OCI-LY3 (cell line): ENCODE data around the gene MORC3.
"Not testable (repeated sequence)": the region's sequence is repeated elsewhere in the genome, so short reads cannot be mapped to it uniquely, and the experiment has no call there.

ENCODE experiments used
- H2AFZ ChIP-seq: fragments of 200-600, 300-600 bp; shearing (Covaris generic); 2 replicates; pipeline ENCODE4 v1.6.0; 2014; ENCODE audit warnings: antibody characterized with exemption, low read depth, low read length
- H3K27ac ChIP-seq: fragments of 200-600, 300-600 bp; sonication (generic); 2 replicates; pipeline ENCODE4 v1.5.1; 2014; ENCODE audit warnings: mild to moderate bottlenecking, low read length, moderate library complexity, mixed read lengths
- H3K27me3 ChIP-seq: fragments of 200-600, 300-600 bp; sonication (generic); 2 replicates; pipeline ENCODE4 v1.6.1; 2014; ENCODE audit warnings: low read depth, low read length, mixed read lengths
- H3K36me3 ChIP-seq: fragments of 200-600, 300-600 bp; sonication (generic); replicated peaks from 2 replicates; pipeline ENCODE3; 2014; ENCODE audit warnings: low read depth, low read length, mixed read lengths
- H3K4me1 ChIP-seq: fragments of 300-600, 200-600 bp; sonication (generic); 2 replicates; pipeline ENCODE4 v1.6.1; 2014; ENCODE audit warnings: low read length, mixed read lengths
- H3K4me2 ChIP-seq: fragments of 200-600, 300-600 bp; sonication (generic); 2 replicates; pipeline ENCODE4 v1.6.1; 2014; ENCODE audit warnings: low read length, mixed read lengths
- H3K4me3 ChIP-seq: fragments of 300-600, 200-600 bp; sonication (generic); 2 replicates; pipeline ENCODE4 v1.5.1; 2014; ENCODE audit warnings: antibody characterized with exemption, mild to moderate bottlenecking, low read length, moderate library complexity
- H3K79me2 ChIP-seq: fragments of 300-600, 200-600 bp; shearing (Covaris generic); 2 replicates; pipeline ENCODE4 v1.6.1; 2014; ENCODE audit warnings: mild to moderate bottlenecking, low read length, mixed read lengths
- H3K9ac ChIP-seq: fragments of 300-600, 200-600 bp; shearing (Covaris generic); 2 replicates; pipeline ENCODE4 v1.6.0; 2014; ENCODE audit warnings: mild to moderate bottlenecking, low read length, moderate library complexity
- H3K9me3 ChIP-seq: fragments of 200-600, 300-600 bp; shearing (Covaris generic); 2 replicates; pipeline ENCODE4 v1.6.1; 2014; ENCODE audit warnings: low read length, mixed read lengths; ENCODE audit not compliant: insufficient read depth
- H4K20me1 ChIP-seq: fragments of 200-600, 300-600 bp; sonication (generic); 2 replicates; pipeline ENCODE4 v1.6.1; 2016; ENCODE audit warnings: low read length, mixed read lengths; ENCODE audit not compliant: insufficient read depth
- EZH2phosphoT487 ChIP-seq: fragments of 200-600 bp; shearing (Covaris generic); IDR thresholded peaks from 2 replicates; pipeline ENCODE4 v1.6.1; 2018; ENCODE audit warnings: antibody characterized with exemption, mixed run types, low read depth
- TF ChIP-seq, protein P1 (sequence below): fragments of 200-600, 300-600 bp; sonication (generic); IDR thresholded peaks from 2 replicates; pipeline ENCODE4 v1.5.1; 2014; ENCODE audit warnings: antibody characterized with exemption, low read length, low read depth

The MORC3 gene

DNA sequence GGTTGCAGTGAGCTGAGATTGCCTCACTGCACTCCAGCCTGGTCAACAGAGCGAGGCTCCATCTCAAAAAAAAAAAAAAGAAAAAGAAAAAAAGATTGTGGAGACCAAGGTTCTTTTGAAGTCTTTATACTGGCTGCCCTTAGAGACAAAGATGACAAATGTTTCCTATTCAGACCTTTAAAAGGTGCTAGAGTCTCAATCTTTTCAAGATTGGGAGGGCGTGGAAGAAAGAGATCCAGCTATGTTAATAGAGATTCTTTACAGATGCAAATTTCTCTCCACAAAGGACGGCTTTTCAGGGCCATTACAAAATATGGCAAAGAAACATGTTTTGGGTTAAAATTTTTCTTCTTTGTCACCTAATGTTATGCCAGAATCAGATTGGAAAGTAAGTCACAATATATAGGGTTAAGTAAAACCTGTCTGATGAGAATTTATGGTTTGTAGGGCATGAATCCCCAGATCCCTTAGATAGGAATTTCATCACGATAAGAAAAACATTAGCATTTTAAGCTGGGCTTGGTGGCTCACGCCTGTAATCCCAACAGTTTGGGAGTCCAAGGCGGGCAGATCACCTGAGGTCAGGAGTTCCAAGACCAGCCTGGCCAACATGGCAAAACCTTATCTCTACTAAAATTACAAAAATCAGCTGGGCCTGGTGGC is 13.0 kb upstream of the MORC3 start:
- no peak overlapping the region for H3K27ac ChIP-seq
- H3K9ac ChIP-seq, result no peak overlapping the region
- H3K4me1 ChIP-seq, result peaks cover 28% of the 10 kb centered on the region
- H3K9me3 ChIP-seq, result peaks cover 5% of the 10 kb centered on the region; the same call in 1 of the 2 replicates
- H3K36me3 ChIP-seq, result no peaks in the 10 kb centered on the region
- H2AFZ ChIP-seq, result no peak overlapping the region
- H3K4me2 ChIP-seq, result no peak overlapping the region
- H3K27me3 ChIP-seq, result no peaks in the 10 kb centered on the region
- H3K79me2 ChIP-seq, result no peaks in the 10 kb centered on the region
- no peaks in the 10 kb centered on the region for H4K20me1 ChIP-seq
- H3K4me3 ChIP-seq, result no peak overlapping the region
- TF ChIP-seq EZH2phosphoT487, result no peak
- TF ChIP-seq, protein P1, sequence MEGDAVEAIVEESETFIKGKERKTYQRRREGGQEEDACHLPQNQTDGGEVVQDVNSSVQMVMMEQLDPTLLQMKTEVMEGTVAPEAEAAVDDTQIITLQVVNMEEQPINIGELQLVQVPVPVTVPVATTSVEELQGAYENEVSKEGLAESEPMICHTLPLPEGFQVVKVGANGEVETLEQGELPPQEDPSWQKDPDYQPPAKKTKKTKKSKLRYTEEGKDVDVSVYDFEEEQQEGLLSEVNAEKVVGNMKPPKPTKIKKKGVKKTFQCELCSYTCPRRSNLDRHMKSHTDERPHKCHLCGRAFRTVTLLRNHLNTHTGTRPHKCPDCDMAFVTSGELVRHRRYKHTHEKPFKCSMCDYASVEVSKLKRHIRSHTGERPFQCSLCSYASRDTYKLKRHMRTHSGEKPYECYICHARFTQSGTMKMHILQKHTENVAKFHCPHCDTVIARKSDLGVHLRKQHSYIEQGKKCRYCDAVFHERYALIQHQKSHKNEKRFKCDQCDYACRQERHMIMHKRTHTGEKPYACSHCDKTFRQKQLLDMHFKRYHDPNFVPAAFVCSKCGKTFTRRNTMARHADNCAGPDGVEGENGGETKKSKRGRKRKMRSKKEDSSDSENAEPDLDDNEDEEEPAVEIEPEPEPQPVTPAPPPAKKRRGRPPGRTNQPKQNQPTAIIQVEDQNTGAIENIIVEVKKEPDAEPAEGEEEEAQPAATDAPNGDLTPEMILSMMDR, result no peak

DNA sequence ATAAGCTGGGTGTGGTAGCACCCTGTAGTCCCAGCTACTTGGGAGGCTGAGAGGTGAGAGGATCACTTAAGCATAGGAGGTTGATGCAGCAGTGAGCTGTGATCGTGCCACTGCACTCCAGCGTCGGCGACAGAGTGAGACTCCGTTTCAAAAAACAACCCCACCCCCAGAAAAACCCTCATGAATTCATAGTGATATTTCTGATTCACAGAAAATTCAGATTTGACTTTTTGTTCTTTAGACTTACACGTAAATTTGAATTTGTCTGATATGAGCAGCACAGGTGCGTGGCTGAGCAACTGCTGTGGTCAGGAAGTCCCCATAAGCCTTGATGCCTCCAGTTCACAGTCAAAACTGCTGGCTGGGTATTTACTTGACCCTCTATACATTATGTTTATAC is 10.0 kb upstream of the MORC3 start:
- peaks cover 5% of the 10 kb centered on the region; the same call in 1 of the 2 replicates for H3K9me3 ChIP-seq
- H3K4me1 ChIP-seq, result peaks cover 17% of the 10 kb centered on the region
- H3K27me3 ChIP-seq, result no peaks in the 10 kb centered on the region
- H3K79me2 ChIP-seq, result no peaks in the 10 kb centered on the region
- peak overlapping the region; percentile 22; the same call in 1 of the 2 replicates for H2AFZ ChIP-seq
- peak overlapping the region; percentile 7; the same call in 1 of the 2 replicates for H3K9ac ChIP-seq
- TF ChIP-seq, protein P1, result no peak
- TF ChIP-seq EZH2phosphoT487, result no peak
- peak overlapping the region; percentile 55 for H3K4me2 ChIP-seq
- H4K20me1 ChIP-seq, result no peaks in the 10 kb centered on the region
- H3K27ac ChIP-seq, result peak overlapping the region; percentile 85
- H3K36me3 ChIP-seq, result no peaks in the 10 kb centered on the region
- H3K4me3 ChIP-seq, result peak overlapping the region; percentile 63

DNA sequence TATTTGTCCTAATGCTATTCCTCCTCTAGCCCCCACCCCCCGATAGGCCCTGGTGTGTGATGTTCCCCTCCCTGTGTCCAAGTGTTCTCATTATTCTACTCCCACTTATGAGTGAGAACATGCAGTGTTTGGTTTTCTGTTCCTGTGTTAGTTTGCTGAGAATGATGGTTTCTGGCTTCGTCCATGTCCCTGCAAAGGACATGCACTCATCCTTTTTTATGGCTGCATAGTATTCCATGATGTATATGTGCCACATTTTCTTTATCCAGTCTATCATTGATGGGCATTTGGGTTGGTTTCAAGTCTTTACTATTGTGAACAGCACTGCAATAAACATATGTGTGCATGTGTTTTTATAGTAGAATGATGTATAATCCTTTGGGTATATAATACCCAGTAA is 6.6 kb upstream of the MORC3 start:
- not testable (repeated sequence) for H3K4me3 ChIP-seq, H3K27me3 ChIP-seq, H3K9me3 ChIP-seq, H3K79me2 ChIP-seq, H3K36me3 ChIP-seq, H3K9ac ChIP-seq, H2AFZ ChIP-seq, H3K4me2 ChIP-seq, H4K20me1 ChIP-seq, H3K27ac ChIP-seq
- peaks cover 17% of the 10 kb centered on the region for H3K4me1 ChIP-seq

DNA sequence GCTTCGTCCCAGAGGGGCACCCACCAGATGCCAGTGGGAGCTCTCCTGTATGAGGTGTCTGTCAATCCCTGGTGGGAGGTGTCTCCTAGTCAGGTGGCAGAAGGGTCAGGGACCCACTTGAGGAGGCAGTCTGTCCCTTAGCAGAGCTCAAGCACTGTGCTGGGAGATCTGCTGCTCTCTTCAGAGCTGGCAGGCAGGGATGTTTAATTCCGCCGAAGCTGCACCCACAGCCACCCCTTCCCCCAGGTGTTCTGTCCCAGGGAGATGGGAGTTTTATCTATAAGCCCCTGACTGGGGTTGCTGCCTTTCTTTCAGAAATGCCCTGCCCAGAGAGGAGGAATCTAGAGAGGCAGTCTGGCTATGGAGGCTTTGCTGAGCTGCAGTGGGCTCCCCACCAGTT is 4.0 kb upstream of the MORC3 start:
- not testable (repeated sequence) for H3K4me2 ChIP-seq, H3K27me3 ChIP-seq, H3K4me3 ChIP-seq, H4K20me1 ChIP-seq, H3K27ac ChIP-seq, H3K9me3 ChIP-seq, H3K36me3 ChIP-seq, H3K79me2 ChIP-seq, H3K4me1 ChIP-seq, H3K9ac ChIP-seq, H2AFZ ChIP-seq

DNA sequence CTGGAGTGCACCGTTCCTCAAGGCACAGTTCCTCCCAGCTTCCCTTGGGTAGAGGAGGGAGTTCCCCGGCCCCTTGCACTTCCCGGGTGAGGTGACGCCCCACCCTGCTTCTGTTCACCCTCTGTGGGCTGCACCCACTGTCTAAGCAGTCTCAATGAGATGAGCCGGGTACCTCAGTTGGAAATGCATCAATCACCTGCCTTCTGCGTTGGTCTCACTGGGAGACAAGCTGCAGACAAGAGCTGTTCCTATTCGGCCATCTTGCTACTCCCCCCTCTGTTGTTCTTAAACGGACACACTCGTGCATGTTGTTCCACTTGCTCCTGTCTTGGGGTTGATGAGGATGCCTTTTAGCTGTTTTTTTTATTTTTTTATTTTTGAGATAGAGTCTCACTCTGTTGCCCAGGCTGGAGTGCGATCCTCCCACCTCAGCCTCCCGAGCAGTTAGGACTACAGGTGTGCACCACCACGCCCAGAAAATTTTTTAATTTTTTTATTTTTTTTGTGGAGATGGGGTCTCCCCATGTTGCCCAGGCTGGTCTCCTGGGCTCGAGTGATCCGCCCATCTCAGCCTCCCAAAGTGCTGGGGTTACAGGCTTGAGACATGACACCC is 3.0 kb upstream of the MORC3 start:
- TF ChIP-seq EZH2phosphoT487, result no peak
- TF ChIP-seq, protein P1, result no peak
- H2AFZ ChIP-seq, result no peak overlapping the region
- no peaks in the 10 kb centered on the region for H3K9me3 ChIP-seq
- H4K20me1 ChIP-seq, result peaks cover 5% of the 10 kb centered on the region; the same call in 1 of the 2 replicates
- H3K27ac ChIP-seq, result no peak overlapping the region
- peaks cover 6% of the 10 kb centered on the region for H3K4me1 ChIP-seq
- H3K27me3 ChIP-seq, result no peaks in the 10 kb centered on the region
- H3K9ac ChIP-seq, result no peak overlapping the region
- no peak overlapping the region for H3K4me3 ChIP-seq
- peaks cover 18% of the 10 kb centered on the region for H3K79me2 ChIP-seq
- H3K4me2 ChIP-seq, result no peak overlapping the region
- H3K36me3 ChIP-seq, result no peaks in the 10 kb centered on the region

DNA sequence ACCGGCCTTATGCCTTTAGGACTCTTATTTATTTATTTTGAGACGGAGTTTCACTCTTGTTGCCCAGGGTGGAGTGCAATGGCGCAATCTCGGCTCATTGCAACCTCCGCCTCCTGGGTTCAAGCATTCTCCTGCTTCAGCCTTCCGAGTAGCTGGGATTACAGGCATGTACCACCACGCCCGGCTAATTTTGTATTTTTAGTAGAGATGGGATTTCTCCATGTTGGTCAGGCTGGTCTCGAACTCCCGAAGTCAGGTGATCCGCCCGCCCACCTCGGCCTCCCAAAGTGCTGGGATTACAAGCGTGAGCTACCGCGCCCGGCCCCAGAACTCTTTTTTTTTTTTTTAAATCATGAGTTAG is 611 bp upstream of the MORC3 start:
- Histone ChIP-seq H3K27ac (peak overlapping the region; percentile 71), H3K4me1 (peaks cover 22% of the 10 kb centered on the region), H3K9ac (peak overlapping the region; percentile 74)

More for the DNA sequence above, 611 bp upstream of the MORC3 start:
- H3K36me3 ChIP-seq, H3K27me3 ChIP-seq, H3K9me3 ChIP-seq: not testable (repeated sequence)
- Histone ChIP-seq H2AFZ (peak overlapping the region; percentile 55), H4K20me1 (peaks cover 18% of the 10 kb centered on the region), H3K4me2 (peak overlapping the region; percentile 67), H3K79me2 (peaks cover 42% of the 10 kb centered on the region), H3K4me3 (peak overlapping the region; percentile 90)
